NB4 (cell line): Measurements from ENCODE around the gene LAMA5.

Experiments
- DNase-seq: peaks from one replicate; pipeline ENCODE4 v3.0.0; 2010; ENCODE audit warnings: low read depth
- H3K4me3 ChIP-seq: one replicate; pipeline ENCODE4 v1.5.1; 2011; ENCODE audit warnings: mild to moderate bottlenecking, low read depth, low read length, moderate library complexity
- MYC ChIP-seq: IDR thresholded peaks from 2 replicates; pipeline ENCODE4 v1.6.1; 2011; ENCODE audit warnings: low read depth, low read length
- POLR2A ChIP-seq: IDR thresholded peaks from 2 replicates; pipeline ENCODE4 v1.6.1; 2011; ENCODE audit warnings: mild to moderate bottlenecking; ENCODE audit not compliant: insufficient read length; ENCODE audit errors: extremely low read depth
- TF ChIP-seq, protein P1 (sequence below): IDR thresholded peaks from 2 replicates; pipeline ENCODE4 v1.6.1; 2011; ENCODE audit warnings: low read depth, low read length
- TF ChIP-seq, protein P2 (sequence below): IDR thresholded peaks from one replicate; pipeline ENCODE4 v1.5.1; 2012; ENCODE audit warnings: low read depth, low read length

LAMA5 gene

DNA sequence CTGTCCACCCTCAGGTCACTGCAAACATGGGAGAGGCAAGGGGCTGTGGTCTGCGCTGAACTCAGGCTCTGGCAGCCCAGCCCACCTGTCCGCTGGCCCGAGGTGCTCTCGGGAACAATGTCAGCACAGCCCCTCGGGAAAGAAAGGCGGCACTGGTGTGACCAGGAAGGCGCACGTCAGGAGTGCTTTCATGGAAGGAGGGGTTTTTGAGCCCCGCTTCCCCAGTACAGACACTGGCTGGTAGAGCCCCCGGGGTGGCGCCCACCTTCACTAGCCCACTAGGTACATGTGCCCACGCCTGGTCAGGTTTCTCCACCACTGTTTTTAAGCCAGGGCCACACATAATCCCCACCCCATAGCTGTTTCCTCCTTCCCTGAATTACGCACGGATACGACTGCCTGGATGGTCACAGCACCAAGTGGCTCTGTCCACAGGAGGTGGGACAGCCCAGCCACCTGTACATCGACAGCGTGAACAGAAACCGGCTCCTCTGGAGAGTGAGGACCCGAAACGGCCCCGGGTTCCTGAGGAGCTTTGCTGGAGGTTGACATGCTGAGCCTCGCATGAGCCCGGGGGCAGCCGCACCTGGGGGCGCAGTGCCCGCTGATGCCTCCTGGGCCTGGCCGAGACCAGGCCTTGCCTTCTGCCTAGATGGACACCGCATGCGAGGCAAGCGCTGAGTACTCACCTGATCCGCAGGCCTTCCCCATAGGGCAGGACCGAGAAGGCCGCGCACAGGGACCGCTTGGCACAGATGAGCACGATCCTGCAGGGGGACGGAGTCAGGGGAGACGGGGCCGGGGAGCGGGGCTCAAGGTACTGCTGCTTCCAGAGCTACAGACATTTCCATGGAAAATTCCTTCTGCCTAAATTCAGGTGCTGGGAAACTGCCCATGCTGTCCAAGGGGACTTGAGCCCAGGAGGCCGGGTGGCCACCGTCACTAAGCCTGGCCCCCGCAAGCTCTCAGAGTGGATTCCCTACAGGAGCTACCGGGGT is 27.4 kb upstream of the LAMA5 start:
- no peak for DNase-seq
- H3K4me3 ChIP-seq: no peak overlapping the region
- TF ChIP-seq, protein P1, sequence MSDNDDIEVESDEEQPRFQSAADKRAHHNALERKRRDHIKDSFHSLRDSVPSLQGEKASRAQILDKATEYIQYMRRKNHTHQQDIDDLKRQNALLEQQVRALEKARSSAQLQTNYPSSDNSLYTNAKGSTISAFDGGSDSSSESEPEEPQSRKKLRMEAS: no peak
- TF ChIP-seq MYC (no peak), POLR2A (no peak)
- TF ChIP-seq, protein P2, sequence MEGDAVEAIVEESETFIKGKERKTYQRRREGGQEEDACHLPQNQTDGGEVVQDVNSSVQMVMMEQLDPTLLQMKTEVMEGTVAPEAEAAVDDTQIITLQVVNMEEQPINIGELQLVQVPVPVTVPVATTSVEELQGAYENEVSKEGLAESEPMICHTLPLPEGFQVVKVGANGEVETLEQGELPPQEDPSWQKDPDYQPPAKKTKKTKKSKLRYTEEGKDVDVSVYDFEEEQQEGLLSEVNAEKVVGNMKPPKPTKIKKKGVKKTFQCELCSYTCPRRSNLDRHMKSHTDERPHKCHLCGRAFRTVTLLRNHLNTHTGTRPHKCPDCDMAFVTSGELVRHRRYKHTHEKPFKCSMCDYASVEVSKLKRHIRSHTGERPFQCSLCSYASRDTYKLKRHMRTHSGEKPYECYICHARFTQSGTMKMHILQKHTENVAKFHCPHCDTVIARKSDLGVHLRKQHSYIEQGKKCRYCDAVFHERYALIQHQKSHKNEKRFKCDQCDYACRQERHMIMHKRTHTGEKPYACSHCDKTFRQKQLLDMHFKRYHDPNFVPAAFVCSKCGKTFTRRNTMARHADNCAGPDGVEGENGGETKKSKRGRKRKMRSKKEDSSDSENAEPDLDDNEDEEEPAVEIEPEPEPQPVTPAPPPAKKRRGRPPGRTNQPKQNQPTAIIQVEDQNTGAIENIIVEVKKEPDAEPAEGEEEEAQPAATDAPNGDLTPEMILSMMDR: no peak

DNA sequence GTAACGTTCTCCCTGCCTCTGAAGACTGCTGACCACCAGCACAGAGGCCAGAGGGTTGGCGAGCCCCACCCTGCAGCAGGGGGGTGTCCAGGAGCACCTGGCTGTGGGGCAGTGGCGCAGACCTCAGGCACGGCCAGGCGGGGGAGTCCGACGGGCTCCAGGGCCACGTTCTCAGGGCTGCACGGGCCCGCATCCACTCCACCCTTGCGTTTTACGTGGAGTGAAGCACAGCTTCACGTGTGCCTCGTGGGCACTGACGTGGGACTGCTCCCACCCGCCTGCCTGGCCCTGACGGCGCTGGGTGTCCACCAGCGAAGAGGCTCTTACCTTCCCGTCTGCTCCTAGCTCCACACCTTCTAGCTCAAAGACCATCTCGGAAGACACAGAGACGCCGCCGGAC is 26.7 kb upstream of the LAMA5 start:
- TF ChIP-seq MYC (no peak), POLR2A (no peak)
- TF ChIP-seq, protein P1: no peak
- DNase-seq: no peak
- H3K4me3 ChIP-seq: no peak overlapping the region

DNA sequence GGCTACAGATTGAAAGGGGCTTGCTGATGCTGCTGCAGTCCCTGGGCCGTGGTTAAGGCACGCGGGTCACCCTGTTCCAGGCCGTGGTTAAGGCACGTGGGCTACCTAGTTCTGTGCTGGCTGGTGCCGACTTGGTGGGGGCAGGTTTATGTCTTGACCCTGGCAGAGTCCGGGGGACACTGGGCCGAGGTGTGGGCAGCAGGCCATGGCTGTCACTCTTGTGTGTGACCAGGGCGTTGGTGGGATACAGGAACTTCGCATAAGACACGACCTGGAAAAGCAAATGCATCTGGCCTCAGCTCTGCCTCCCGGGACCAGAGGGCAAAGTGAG is 26.2 kb upstream of the LAMA5 start:
- no peak for DNase-seq
- no peak overlapping the region for H3K4me3 ChIP-seq
- no peak for TF ChIP-seq POLR2A
- TF ChIP-seq, protein P1: no peak
- TF ChIP-seq, protein P2: no peak
- TF ChIP-seq MYC: no peak

DNA sequence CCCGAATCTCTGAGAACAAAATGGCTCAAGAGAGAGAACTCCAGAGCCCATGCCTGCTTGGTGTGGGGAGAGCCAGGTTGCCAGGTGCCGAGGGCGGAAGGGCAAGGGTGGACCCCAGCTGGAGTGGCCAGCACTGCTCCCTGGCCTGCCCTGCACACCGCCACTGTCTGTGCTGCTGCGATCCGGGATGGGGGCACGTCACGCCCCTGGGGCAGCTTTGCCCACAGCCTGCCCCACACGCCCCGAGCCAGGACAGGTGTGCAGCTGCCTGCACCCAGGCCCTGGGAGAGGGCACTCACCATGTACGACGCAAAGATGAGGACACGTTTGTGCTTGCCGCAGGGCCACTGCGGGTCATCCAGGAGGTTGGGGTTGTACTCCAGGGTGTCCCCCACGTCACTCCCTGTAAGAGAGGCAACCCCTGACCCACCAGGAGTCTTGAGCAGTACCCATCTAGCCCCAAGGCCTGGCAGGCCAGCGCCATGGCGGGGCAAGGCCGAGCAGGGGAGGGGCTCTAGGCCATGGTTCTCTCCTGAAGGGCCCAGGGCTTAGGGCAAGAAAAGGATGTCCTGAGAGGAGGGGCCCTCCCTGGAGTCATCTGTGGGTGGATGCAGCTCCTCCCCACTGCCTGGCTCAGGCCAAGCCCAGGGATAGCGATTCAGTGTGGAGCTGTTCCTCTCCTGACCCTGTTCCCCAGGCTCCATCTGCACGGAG is 25.7 kb upstream of the LAMA5 start:
- no peak for TF ChIP-seq MYC
- TF ChIP-seq, protein P1: no peak
- TF ChIP-seq, protein P2: no peak
- TF ChIP-seq POLR2A: no peak
- no peak for DNase-seq
- no peak overlapping the region for H3K4me3 ChIP-seq

DNA sequence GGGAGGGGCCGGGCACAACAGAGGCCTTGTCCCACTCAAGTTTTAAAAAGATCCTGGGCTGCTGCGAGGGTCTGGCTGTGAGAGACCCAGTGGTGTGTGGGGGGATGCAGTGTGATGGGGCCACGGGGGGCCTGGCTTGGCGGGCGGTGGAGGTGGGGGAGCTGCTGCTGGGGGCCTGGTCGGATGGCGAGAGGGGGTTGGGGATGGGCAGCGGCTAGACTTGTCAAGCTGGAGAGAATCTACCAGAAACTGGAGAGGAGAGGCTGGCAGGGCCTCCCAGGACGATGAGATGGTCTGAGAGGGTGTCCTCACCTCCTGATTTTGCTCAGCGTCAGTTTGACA is 24.9 kb upstream of the LAMA5 start:
- no peak overlapping the region for H3K4me3 ChIP-seq
- TF ChIP-seq POLR2A (no peak), MYC (no peak)
- TF ChIP-seq, protein P2: no peak
- TF ChIP-seq, protein P1: no peak
- no peak for DNase-seq
